GM12801 (cell line): ENCODE results near the gene OPTN.

Experiments used
- TF ChIP-seq, protein P1 (sequence below): IDR thresholded peaks from one replicate; pipeline ENCODE4 v1.5.1; 2011; ENCODE audit warnings: control low read depth; ENCODE audit not compliant: insufficient read length; ENCODE audit errors: extremely low read depth

Gene OPTN

DNA sequence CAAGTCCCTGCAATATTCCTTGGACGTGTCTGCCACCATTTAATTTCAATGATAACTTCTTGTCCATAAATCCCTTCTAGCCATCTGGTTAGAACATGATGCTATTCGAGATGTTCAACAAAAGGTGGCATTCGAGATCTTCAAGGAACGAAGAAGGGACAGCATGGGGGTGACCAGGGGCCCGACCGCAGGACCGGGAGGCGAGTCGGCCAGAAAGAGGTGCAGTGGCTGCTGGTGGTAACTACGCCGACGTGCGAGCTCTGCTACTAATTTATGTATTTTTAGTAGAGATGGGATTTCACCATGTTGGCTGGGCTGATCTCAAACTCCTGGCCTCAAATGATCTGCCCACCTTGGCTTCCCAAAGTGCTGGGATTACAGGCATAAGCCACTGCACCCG lies 4.7 kb downstream of the OPTN start:
- TF ChIP-seq, protein P1, sequence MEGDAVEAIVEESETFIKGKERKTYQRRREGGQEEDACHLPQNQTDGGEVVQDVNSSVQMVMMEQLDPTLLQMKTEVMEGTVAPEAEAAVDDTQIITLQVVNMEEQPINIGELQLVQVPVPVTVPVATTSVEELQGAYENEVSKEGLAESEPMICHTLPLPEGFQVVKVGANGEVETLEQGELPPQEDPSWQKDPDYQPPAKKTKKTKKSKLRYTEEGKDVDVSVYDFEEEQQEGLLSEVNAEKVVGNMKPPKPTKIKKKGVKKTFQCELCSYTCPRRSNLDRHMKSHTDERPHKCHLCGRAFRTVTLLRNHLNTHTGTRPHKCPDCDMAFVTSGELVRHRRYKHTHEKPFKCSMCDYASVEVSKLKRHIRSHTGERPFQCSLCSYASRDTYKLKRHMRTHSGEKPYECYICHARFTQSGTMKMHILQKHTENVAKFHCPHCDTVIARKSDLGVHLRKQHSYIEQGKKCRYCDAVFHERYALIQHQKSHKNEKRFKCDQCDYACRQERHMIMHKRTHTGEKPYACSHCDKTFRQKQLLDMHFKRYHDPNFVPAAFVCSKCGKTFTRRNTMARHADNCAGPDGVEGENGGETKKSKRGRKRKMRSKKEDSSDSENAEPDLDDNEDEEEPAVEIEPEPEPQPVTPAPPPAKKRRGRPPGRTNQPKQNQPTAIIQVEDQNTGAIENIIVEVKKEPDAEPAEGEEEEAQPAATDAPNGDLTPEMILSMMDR = no peak

DNA sequence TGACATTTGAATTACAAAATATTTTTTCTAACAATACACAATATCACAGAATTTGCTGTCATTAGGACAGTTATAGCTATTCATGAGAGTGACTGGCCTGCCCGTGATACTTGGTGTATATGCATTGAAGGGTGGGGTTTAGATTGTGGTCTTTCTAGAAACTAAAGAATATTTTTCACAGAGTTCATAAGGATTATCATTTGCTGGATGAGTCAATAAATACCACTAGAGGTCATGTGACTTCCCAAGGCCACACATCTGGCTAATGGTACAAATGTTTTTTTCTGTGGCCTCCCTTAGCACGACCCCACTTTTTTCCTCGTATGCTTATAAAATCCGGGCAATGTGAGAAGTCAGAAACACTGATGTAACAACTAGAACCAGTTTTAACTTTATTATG lies 5.2 kb downstream of the OPTN start:
- TF ChIP-seq, protein P1 = no peak

DNA sequence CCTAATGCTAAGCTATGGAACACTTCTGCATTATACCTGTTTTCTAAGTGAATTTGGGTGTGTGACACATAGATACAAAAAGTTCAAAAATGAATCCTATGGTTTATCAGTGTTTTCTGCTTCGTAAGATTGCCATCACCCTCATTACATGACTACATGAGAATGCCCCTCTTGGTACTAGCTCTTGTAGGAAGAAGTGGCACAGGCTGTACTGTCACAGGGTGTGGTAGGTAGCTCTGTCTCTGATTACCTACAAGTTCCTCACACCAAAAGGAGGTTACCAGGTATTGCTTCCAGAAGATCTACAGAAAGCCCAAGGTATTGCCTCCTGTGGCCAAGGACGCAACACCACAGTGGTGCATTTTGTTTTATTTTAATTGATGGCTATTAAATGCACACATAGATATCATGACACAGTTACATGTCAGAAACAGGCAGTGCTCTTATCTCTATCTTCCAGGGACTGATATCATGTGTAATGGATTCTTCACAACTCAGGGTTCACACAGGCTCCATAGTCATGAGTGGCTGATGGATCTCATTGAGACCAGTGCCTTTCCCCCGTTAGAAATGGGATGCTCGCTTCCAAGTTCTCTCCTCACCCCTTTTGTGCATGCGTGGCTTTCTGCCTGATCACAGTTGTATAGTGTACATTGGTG lies 6.6 kb downstream of the OPTN start:
- TF ChIP-seq, protein P1 = no peak

DNA sequence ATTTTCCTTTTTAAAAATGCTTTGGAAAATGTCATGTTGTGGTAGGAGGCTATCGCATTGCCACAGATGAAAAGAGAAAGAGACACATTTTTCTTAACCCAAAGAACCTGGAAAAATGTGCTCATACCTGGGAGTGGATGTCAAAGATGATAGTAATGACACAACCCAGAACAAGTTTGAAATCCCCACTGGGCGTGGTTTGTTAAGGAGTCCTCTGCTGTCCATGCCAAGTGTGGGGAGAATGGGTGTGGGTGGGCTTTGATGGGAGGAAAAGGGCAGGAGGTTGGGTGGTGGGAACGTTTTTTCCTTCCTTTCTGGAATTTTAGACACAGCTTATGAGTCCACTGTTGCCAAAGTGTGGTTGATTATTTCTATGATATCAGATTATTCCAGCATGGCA lies 10.9 kb downstream of the OPTN start:
- TF ChIP-seq, protein P1 = no peak

DNA sequence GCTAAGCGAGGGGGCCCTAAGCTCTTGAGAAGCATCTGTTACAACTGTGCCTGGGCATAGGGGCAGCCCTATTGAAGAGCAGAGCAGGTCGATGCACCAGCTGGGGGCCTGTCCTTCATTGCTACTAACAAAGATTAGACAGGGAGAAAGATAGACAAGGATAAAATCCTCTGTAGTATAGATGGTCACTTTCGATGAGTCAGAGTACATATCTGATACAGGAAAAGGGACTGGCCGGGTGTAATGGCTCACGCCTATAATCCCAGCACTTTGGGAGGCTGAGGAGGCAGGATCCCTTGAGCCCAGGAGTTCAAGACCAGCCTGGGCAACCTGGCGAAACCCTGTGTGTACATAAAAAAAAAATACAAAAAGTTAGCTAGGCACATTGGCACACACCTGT lies 13.6 kb downstream of the OPTN start:
- TF ChIP-seq, protein P1 = no peak

DNA sequence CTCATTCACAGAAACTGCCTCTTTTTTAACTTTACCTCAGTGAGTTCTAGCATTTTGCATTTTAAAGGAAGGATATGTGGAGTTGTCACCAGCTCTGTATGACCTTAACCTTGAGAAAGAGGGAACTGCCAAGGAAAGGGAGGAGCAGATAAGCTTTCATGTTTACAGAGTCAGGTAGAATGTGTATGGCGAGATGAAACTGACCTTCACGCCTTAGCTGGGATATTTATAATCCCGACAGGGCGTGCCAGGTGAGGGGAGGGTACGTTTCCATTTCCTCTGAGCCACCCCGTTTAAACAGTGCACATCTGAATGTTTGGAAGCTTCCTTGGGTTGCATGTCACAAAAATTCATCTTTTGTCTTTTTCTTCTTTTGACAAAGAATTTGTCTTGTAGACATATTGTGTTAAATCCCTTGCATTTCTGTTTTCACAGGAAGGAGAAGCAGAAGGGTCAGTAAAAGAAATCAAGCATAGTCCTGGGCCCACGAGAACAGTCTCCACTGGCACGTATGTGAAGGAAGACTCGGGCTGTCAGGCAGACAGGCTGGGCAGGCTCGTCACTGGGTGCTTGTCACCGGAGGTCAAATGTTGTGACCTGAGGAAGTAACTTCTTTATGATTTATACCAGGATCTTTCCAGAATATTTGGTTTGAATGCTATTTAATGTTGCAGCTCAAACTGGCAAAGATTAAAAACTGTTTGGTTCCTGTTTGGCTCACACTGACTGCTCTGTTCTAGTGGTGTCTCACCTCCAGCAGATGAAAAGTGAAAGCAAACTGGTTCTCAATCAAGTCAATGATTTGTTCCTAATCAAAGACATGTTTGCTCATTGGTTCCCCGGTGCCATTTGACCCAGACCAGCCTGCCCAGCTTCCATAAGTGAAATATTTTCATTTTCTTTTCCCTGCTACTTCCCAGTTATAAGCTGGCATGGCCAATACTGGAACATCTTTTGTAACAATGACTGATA lies 16.2 kb downstream of the OPTN start:
- TF ChIP-seq, protein P1 = no peak
